HEK293T (cell line): ENCODE measurements around the gene PBX1.

Source experiments
- ELF4 ChIP-seq: fragments of 450-650 bp; IDR thresholded peaks from 2 replicates; pipeline ENCODE4 v1.6.1; 2017; ENCODE audit warnings: antibody characterized with exemption
- FOXK2 ChIP-seq: fragments of 450-650 bp; IDR thresholded peaks from 2 replicates; pipeline ENCODE4 v1.6.1; 2016; ENCODE audit warnings: mild to moderate bottlenecking
- ZNF384 ChIP-seq: fragments of 450-650 bp; IDR thresholded peaks from 2 replicates; pipeline ENCODE4 v1.6.1; 2016

- no peak for TF ChIP-seq FOXK2
- no peak for TF ChIP-seq ZNF384
- no peak for TF ChIP-seq ELF4
Observed at GRCh38 chr1:164770131-164770529, 211.1 kb downstream of the PBX1 start.
